ENCODE data around the gene RHOBTB1. TPM values are rescaled to one million over a fixed set of nuclear protein-coding genes. Genes with fewer than 3 reads are reported as not detected.

RHOBTB1 gene
- total and polyA plus RNA-seq, 2 experiments from 2014 or later, result 18.4 to 40.8 TPM

DNA sequence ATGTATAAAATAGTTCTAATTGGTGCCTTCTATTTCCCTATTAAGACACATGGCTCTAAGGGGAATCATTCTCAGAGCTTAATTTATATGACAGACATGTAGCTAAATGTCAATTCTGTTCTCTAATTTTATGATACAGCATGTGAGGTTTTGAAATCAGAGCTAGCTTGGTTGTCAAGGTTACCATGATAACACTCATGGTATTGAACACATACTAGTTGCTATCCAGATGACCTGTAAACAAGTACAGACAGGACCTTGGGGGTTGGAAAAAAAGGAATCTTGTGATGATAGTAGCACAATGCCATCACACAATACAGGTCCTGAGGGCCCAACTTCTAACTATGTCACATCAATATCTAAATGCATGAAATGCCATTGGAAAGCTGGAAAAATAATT, 49.2 kb downstream of the RHOBTB1 start:
- Histone ChIP-seq H3K9me2 (replicated peaks; ENCODE audit: insufficient read depth) (no peaks in the 10 kb centered on the region), H2AFZ (no peak overlapping the region), H3K27ac (no peak overlapping the region), H3K9me3 (ENCODE audit: low read depth) (no peaks in the 10 kb centered on the region), H3K36me3 (replicated peaks; ENCODE audit: insufficient read depth, low read depth) (no peaks in the 10 kb centered on the region), H3K4me3 (no peak overlapping the region), H3K4me1 (ENCODE audit: insufficient read depth) (peaks cover 24% of the 10 kb centered on the region), H4K20me1 (ENCODE audit: insufficient read depth, poor library complexity, severe bottlenecking) (no peaks in the 10 kb centered on the region), H3K4me2 (no peak overlapping the region), H3K27me3 (no peaks in the 10 kb centered on the region), H3K79me2 (no peaks in the 10 kb centered on the region)
- TF ChIP-seq EZH2phosphoT487 (IDR thresholded peaks at IDR 0.05; ENCODE audit: low read depth, severe bottlenecking, unreplicated experiment) (no peak), EZH2 (IDR thresholded peaks at IDR 0.05; ENCODE audit: borderline replicate concordance) (no peak)
- TF ChIP-seq, protein P1, sequence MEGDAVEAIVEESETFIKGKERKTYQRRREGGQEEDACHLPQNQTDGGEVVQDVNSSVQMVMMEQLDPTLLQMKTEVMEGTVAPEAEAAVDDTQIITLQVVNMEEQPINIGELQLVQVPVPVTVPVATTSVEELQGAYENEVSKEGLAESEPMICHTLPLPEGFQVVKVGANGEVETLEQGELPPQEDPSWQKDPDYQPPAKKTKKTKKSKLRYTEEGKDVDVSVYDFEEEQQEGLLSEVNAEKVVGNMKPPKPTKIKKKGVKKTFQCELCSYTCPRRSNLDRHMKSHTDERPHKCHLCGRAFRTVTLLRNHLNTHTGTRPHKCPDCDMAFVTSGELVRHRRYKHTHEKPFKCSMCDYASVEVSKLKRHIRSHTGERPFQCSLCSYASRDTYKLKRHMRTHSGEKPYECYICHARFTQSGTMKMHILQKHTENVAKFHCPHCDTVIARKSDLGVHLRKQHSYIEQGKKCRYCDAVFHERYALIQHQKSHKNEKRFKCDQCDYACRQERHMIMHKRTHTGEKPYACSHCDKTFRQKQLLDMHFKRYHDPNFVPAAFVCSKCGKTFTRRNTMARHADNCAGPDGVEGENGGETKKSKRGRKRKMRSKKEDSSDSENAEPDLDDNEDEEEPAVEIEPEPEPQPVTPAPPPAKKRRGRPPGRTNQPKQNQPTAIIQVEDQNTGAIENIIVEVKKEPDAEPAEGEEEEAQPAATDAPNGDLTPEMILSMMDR (IDR thresholded peaks at IDR 0.05; ENCODE audit: poor library complexity), result no peak
- peak; percentile 18 for DNase-seq (ENCODE audit: low spot score)

DNA sequence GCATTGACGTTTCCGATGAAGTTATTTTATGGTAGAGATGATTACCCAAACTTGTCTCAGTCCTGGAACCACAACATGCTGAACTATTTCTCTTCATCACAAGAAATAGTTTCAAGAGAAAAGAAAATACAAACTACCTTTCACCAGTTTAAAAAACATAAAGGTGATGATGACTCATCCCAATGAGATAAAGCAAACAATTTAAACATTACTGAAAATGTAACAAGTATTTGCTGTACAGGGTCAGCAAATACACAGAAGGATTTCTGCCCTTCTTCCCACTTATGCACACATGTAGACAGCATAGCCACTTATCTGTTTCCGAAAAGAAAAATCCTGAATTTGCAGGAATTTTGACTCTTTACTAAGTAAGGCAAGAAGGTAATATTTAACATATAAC, 50.8 kb downstream of the RHOBTB1 start:
- Histone ChIP-seq H3K27ac (peak overlapping the region; percentile 7), H3K27me3 (no peaks in the 10 kb centered on the region), H4K20me1 (ENCODE audit: insufficient read depth, poor library complexity, severe bottlenecking) (no peaks in the 10 kb centered on the region), H3K9me3 (ENCODE audit: low read depth) (no peaks in the 10 kb centered on the region), H3K79me2 (no peaks in the 10 kb centered on the region), H3K9me2 (replicated peaks; ENCODE audit: insufficient read depth) (no peaks in the 10 kb centered on the region), H3K4me2 (no peak overlapping the region), H3K36me3 (replicated peaks; ENCODE audit: insufficient read depth, low read depth) (no peaks in the 10 kb centered on the region), H2AFZ (no peak overlapping the region), H3K4me1 (ENCODE audit: insufficient read depth) (peaks cover 24% of the 10 kb centered on the region), H3K4me3 (no peak overlapping the region)
- no peak for DNase-seq (ENCODE audit: low spot score)
- TF ChIP-seq EZH2phosphoT487 (IDR thresholded peaks at IDR 0.05; ENCODE audit: low read depth, severe bottlenecking, unreplicated experiment), result no peak
- 72% methylated on average over 3 of the region's 3 CpGs for WGBS (ENCODE audit: low lambda C conversion rate, missing lambda C conversion rate)

DNA sequence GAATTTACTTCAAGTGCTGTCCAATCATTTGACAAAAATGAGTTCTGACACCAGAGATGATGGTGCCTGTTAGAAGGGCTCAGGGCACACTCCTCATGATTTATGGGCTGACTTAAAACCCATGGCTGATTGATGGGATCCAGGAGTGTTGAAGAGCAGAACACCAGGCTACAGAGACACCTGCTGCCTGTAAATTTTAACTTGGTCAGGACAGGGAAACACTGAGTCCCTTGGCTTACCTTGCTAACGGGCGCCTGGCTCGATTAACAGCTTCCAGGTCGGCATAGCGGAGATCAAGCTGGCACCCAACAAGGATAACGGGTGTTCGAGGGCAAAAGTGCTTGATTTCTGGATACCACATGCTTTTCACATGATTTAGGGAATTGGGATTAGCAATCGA, 51.4 kb downstream of the RHOBTB1 start:
- no peaks in the 10 kb centered on the region for H3K9me2 ChIP-seq (replicated peaks; ENCODE audit: insufficient read depth)
- TF ChIP-seq EZH2 (IDR thresholded peaks at IDR 0.05; ENCODE audit: borderline replicate concordance), result no peak
- TF ChIP-seq EZH2phosphoT487 (IDR thresholded peaks at IDR 0.05; ENCODE audit: low read depth, severe bottlenecking, unreplicated experiment), result no peak
- TF ChIP-seq, protein P1 (IDR thresholded peaks at IDR 0.05; ENCODE audit: poor library complexity), result no peak
- H3K79me2 ChIP-seq, result no peaks in the 10 kb centered on the region
- no peaks in the 10 kb centered on the region for H3K27me3 ChIP-seq
- no peaks in the 10 kb centered on the region for H4K20me1 ChIP-seq (ENCODE audit: insufficient read depth, poor library complexity, severe bottlenecking)
- WGBS (ENCODE audit: low lambda C conversion rate, missing lambda C conversion rate), result 94% methylated on average over 8 of the region's 8 CpGs
- H2AFZ ChIP-seq, result no peak overlapping the region
- H3K4me1 ChIP-seq (ENCODE audit: insufficient read depth), result peaks cover 24% of the 10 kb centered on the region
- H3K4me3 ChIP-seq, result no peak overlapping the region
- H3K36me3 ChIP-seq (replicated peaks; ENCODE audit: insufficient read depth, low read depth), result no peaks in the 10 kb centered on the region
- H3K9me3 ChIP-seq (ENCODE audit: low read depth), result no peaks in the 10 kb centered on the region
- H3K4me2 ChIP-seq, result no peak overlapping the region
- no peak overlapping the region for H3K27ac ChIP-seq
- no peak for DNase-seq (ENCODE audit: low spot score)

DNA sequence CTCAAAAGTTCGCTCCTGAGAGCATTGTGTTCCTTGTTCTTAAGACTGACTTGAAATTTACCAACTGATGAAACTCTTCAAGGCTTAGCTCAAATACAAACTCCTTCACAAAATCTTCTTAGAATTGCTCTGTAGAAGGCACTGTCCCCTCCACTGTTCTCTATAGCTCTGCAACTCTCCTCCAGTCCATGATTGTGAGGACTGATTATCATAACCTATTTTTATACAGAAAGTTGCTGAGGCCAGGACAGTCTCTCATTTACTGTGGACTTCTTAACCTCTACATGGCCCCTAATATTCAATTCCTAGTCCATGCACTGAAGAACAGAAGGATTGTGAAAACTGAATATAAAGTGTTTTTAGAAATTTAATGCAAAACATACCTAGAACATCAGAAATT, 53.2 kb downstream of the RHOBTB1 start:
- no peak overlapping the region for H3K27ac ChIP-seq
- WGBS (ENCODE audit: low lambda C conversion rate, missing lambda C conversion rate), result 92% methylated on average over 1 of the region's 1 CpG
- H4K20me1 ChIP-seq (ENCODE audit: insufficient read depth, poor library complexity, severe bottlenecking), result no peaks in the 10 kb centered on the region
- no peaks in the 10 kb centered on the region for H3K9me3 ChIP-seq (ENCODE audit: low read depth)
- H2AFZ ChIP-seq, result no peak overlapping the region
- no peaks in the 10 kb centered on the region for H3K27me3 ChIP-seq
- no peak overlapping the region for H3K4me3 ChIP-seq
- TF ChIP-seq EZH2 (IDR thresholded peaks at IDR 0.05; ENCODE audit: borderline replicate concordance) (no peak), EZH2phosphoT487 (IDR thresholded peaks at IDR 0.05; ENCODE audit: low read depth, severe bottlenecking, unreplicated experiment) (no peak)
- TF ChIP-seq, protein P1 (IDR thresholded peaks at IDR 0.05; ENCODE audit: poor library complexity), result no peak
- no peak for DNase-seq (ENCODE audit: low spot score)
- peaks cover 12% of the 10 kb centered on the region for H3K4me1 ChIP-seq (ENCODE audit: insufficient read depth)
- no peak overlapping the region for H3K4me2 ChIP-seq
- no peaks in the 10 kb centered on the region for H3K79me2 ChIP-seq
- H3K9me2 ChIP-seq (replicated peaks; ENCODE audit: insufficient read depth), result no peaks in the 10 kb centered on the region
- H3K36me3 ChIP-seq (replicated peaks; ENCODE audit: insufficient read depth, low read depth), result no peaks in the 10 kb centered on the region
